CD1c-positive myeloid dendritic cell (primary cell): ENCODE results near the gene RGS16.

Source experiments
- DNase-seq: peaks from one replicate; pipeline ENCODE4 v3.0.0-alpha.2; 2016; ENCODE audit errors: extremely low spot score

RGS16 gene

DNA sequence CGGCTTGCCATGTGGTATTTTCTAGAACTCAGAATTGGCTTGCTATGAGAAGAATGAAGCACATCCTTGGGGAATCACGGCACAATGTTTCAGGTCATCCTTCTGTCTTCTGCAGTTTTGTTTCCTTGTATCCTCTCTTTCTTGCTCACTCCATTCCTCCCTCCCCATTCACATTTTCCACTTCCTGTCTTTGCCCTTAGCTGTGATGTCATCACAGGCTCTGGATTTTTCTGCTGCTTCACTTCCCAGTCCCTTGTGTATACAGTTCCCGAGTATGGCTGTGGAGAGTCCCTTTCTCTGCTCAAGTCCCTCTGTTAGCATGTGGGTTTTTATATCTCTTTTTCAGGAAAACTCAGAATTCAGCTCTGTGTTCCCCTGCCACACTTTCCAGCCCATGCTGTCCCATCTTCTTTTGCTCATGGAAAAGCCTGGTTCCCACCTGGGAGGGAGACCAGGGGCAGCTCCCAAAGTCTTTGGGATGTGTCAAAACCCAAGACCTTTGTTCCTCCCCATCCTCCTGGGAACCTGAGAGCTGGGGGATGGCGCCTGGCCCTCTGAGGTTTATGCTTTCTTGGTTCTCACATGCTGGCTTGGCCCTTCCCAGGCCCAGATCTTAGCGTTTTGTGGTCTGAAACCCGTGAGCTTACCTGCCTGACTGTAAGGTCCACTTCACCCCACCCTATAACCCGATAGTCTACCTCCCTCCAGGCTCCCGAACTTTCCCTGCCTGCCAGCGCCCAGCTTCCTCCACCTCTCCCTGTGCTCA is 4.8 kb upstream of the RGS16 start:
- no peak for DNase-seq

DNA sequence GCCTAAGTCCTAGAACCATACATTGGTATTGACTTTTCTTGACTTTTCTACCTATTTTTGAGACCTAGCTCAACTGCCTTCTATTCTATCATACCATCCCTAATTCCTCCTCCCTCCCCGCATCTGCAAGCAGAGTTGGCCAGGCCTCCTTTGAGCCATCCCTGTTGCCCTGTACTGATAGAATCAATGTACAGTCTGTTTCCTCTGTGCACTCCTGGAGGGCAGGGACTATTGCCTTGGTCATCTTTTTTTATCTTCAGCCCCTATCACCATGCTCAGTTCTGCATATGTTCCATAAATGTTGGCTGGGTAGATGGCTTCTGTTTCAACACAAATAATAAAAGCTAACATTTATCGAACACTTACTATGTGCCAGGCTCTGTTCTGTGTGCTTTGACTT is 4.0 kb upstream of the RGS16 start:
- DNase-seq, result no peak

GRCh38 chr1:182607566-182607965 is 3.4 kb upstream of the RGS16 start:
- DNase-seq, result no peak

DNA sequence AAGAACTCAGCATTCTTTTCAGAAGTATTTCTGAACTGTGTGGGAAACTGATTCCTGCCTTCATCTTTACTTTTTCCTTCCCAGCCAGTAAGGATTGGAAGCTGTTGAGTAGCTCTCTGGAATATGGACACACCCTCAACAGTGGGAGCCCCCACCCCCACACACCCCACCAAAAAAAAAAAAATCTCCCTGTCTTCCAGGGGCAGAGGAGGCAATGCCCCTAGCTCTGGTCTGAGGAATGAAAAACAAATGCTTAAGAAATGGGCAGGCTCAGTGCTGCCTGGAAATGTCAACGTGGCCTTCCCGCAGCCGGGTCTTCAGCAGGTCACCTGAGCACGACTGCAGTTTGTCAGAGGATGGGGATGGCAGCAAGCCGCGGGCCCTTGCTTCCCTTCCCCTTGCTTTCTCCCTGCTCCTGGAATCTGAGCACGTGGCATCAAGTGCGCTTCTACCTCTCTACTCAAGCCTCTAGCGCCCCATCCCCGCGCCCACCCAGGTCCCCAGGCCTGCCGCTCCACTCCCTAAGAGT is 479 bp downstream of the RGS16 start:
- DNase-seq, result no peak

DNA sequence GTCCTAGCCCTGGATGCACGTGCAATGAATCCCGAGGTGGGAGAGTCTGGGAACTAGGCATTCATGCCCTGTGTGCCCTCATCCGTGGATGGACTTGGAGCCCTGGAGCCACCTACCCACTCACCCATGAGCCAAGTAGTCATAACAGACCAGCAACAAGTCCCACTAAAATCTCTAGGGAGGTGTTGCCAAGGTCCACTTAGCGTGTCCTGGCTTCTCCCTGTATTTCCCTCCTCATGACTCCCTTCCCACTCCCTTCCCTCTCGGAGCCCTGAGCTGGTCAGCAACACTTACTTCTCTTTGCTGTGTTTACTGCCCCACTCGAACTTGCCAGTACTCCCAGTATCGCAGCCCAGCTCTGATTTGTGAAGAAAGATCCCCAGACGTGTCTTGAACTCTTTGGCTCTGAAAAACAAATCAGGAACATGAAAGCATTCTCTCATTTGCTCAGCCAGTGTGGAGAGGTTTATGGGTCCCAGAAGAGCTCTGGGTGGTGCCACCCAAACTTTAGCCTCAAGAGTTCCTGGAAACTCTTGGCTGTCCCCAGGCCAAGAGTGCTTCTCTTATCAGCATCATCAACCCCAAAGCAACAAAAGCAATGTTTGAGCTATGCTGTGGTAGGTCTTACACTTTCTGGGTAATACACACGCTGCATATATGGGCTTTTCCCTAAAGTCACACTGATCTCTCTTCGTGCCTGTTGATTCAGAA is 1.1 kb downstream of the RGS16 start:
- no peak for DNase-seq

DNA sequence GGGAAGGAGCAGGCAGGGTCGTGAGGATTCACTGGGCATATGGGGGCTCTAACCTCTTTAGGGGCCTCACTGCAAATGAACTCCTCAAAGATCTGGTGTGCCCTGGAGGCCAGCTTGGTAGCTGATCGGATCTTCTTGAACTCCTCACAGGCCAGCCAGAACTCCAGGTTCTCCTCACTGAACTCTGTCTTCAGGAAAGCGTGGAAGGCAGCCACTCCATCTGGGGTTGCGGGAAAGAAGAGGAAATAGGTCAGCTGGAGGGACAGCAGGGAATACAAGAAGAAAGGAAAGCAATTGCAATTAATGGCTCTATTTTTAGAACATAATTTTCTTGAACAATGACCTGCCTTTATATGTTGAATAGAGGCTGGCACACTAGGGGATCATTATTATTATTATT is 2.3 kb downstream of the RGS16 start:
- no peak for DNase-seq

DNA sequence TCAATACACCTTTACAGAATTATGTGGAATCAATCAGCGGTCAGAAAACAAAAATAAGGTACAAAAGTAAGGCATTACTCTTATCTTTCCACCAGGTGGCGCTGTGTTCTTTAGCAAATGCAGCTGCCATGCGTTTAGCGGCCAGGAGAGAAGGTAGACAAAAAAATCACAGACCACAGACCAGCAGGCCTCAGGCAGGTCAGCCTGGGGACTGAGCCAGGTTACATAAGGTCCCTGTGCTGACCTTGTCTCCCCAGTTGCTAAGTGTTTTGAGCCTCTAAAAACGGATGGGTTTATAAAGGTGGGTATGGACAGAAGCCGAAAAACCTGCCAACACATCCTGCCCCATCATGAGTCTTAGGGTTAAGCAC is 2.8 kb downstream of the RGS16 start:
- DNase-seq, result peak; percentile 86

- DNase-seq, result no peak
Observed at GRCh38 chr1:182600745-182601415, 3.3 kb downstream of the RGS16 start.

DNA sequence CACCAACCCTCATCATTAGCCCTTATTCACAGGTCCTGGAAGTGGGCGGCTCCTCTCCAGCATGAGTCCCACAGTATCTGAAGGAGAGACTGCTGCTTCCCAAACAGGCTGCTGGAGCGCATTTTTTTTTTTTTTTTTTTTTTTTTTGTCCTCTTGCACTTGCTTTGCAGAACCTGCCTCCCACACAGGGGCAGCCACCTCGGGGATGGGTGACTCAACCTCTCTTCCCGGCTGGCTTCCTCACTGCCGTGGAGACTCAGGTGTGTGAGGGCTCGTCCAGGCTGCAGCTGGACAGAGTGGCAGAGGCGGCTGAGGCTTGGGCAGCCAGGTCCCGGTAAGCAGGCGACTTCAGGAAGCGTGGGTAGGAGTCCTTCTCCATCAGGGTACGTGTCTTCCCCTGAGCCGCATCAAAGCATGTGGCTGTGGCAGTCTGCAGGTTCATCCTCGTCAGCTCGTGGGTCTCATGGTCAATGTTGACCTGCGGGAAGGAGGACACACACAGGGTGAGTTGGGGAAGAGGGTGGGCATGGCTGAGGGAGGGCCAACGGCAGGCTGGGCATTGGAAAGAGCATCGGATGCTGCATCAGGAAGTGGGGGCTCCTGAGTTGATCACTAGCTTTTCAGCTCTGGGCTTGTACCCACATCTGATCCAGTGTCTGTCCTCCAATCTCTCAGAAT is 4.0 kb downstream of the RGS16 start:
- DNase-seq, result no peak

GRCh38 chr1:182599339-182599738 is 4.8 kb downstream of the RGS16 start:
- DNase-seq, result no peak

DNA sequence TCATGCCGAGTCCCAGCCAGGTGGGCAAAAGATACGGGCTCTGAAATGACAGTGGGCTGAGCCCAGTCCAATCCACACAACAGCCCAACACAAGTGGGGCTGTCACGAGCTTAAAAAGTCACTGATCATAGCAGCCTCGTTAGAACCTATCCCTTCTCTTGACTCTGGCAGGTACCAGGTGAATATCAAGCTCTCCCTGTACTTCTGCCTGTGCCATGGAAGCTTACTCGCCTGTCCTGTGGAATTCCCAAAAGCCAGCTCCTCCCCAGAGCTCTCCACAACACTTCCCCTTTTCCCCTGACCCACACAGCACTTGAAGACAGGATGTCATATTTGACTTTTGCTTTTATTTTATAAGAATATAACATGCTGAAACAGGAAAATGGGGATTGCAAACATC is 5.9 kb downstream of the RGS16 start:
- peak; percentile 24 for DNase-seq

GRCh38 chr1:182596934-182597333 is 7.3 kb downstream of the RGS16 start:
- no peak for DNase-seq

DNA sequence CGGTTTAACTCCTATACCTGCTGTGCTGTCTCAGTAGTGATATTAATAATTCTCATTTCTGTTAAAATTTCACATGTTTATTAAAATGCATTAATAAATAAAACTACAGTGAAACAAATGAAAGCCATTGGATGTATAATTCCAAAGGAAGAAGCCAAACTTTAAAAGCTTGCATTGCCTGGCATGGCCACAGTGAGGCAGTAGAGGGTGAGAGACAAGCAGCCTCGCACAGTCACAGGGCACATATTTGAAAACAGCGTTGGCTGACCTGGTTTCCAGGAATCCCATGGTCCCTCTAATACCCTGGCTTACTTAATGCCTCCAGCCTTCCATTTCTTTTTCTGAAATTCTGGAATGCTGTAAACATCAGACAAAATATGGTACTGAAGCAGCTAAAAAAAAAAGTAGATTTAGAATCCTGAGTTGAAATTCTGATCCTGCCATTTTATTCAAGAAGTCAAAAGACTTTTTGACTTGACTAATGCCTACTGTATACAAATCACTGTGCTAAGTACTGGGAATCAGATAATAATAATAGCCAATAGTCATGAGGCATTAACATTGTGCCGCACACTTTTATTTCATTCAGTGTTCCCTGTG is 8.4 kb downstream of the RGS16 start:
- peak; percentile 69 for DNase-seq

DNA sequence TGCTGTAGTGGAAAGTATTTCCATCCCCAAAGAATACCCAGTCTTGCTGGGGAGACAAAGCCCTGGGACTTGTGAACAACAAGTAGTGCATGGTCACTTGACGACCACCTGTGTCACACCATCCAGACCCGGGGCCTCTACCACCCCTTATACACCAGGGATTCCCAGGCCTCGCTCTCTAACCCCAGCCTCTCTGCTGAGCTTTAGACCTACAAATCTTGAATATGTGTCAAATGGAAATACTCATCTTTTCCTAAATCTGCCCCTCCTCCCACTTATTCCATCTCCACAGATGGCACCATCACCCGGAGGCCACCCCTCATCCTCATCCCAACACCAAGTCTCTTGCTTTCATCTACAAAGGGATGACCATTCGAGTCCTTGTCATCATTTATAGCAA is 14.3 kb downstream of the RGS16 start:
- DNase-seq, result no peak

GRCh38 chr1:182589520-182589919 is 14.7 kb downstream of the RGS16 start:
- no peak for DNase-seq

DNA sequence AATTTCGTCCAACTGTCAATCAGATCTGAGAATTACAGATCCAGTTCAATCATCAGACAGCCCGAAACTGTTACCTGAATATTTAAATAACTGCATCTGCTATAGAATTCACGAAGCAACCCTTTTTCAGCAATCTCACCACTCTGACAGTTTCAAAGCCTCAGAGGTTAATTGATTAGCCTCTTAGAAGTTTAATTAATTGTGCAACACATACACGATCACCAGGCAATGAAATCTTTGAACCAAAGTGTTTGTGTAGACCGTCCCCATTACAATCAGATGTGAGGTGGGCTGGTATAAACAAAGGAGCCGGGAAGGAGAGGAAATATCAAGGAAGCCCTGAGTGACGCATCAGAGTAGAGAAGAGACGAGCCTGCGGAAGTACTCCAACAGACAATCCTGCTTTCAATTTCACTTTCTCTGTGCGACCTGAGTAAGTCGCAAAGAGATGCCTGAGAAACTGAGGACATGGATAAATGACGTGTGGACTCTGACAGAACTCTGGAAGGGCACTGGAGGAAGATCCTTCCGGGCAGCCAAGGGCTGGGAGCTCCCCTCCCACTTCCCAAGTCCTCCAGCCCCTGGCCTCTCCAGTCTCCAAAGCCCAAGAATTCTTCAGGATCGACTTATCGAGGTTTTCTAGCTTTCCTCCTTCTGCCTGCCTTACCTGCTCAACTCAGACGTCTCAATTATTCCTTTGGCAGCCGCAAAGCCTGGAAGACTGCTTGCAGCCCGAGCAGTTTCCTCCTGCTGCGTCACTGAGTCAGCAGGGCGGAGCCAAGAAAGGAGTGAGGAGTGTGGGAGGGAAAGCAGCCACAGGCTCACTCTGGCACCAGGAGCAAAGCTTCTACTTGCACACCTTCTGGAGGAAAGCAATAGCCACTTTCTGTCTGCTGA is 15.4 kb downstream of the RGS16 start, which contains the start of gene RNASEL:
RNASEL (minus strand) TSS at position 757 of the 897 bp plus-strand sequence. CDS start 2,450 bp downstream, outside the sequence.
- peak; percentile 77 for DNase-seq

GRCh38 chr1:182587666-182588499 is 16.3 kb downstream of the RGS16 start:
- DNase-seq, result no peak

GRCh38 chr1:182587093-182587492 is 17.1 kb downstream of the RGS16 start:
- no peak for DNase-seq

- peak; percentile 51 for DNase-seq
Observed at GRCh38 chr1:182586380-182586779, 17.8 kb downstream of the RGS16 start.

DNA sequence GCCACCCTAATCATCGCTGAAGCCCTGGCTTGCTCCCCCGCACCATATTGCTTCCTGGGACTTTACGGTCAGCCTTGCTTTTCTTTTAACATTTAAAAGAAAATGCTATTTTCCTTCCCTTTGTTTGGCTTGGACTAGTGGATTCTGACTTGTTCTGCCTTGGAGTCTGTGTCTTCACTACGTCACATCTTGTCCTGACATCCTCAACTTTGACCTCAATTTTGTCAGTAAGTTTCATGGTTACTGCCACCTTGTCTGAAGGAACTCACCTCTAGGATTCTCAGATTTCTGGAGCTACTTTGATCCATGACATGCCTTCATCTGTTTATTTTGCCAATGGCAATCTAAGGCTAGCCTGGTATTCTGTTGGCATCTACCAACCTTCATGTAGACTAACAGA is 19.4 kb downstream of the RGS16 start:
- no peak for DNase-seq
